SK-N-SH (cell line): ENCODE results near the gene STOML1. TPM values are rescaled to one million over a fixed set of nuclear protein-coding genes. Genes with fewer than 3 reads are reported as not detected.
"Not testable (repeated sequence)": the region's sequence is repeated elsewhere in the genome, so short reads cannot be mapped to it uniquely, and the experiment has no call there.

Source experiments
- CTCF ChIA-PET: fragments of 300-600, 350-600 bp; formaldehyde crosslinking; extraction: SDS; loops from one replicate; lab custom pipeline; 2021; lab: Yijun Ruan, JAX
- POLR2A ChIA-PET: fragments of 350-600 bp; sonication (Branson Sonifier 250); formaldehyde crosslinking; extraction: SDS; loops from one replicate; lab custom pipeline; 2020; ENCODE audit warnings: antibody characterized with exemption, inconsistent platforms; lab: Yijun Ruan, JAX
- DNase-seq: peaks from one replicate; pipeline ENCODE4 v3.0.0; 2012
- H2AFZ ChIP-seq: fragments of 200-600 bp; sonication (generic); 2 replicates; pipeline ENCODE4 v1.8.1; 2016; ENCODE audit warnings: antibody characterized with exemption, mild to moderate bottlenecking, low read depth
- H3F3A ChIP-seq: fragments of 200-600 bp; sonication (generic); replicated peaks from 2 replicates; pipeline ENCODE3; 2016; ENCODE audit warnings: antibody characterized with exemption, mild to moderate bottlenecking; ENCODE audit not compliant: insufficient read depth
- H3K27ac ChIP-seq, 2 experiments: fragments of 200-500 bp in 1 of 2; fragments of 200-600 bp in 1 of 2; sonication (Bioruptor generic) in 1 of 2; sonication (generic), shearing (Covaris generic) in 1 of 2; 2 replicates each; pipeline versions ENCODE4 v1.5.1 to v1.6.1; 2014 to 2016; ENCODE audit warnings: low read depth in 2 of 2, inconsistent platforms in 1 of 2, low read length in 1 of 2, mild to moderate bottlenecking in 1 of 2, mixed read lengths in 1 of 2
- H3K27me3 ChIP-seq: fragments of 200-600 bp; sonication (generic), shearing (Covaris generic); 2 replicates; pipeline ENCODE4 v1.6.1; 2016; ENCODE audit warnings: mixed run types; ENCODE audit not compliant: insufficient read depth
- H3K36me3 ChIP-seq, 2 experiments: fragments of 200-500 bp in 1 of 2; fragments of 200-600 bp in 1 of 2; sonication (Bioruptor generic) in 1 of 2; sonication (generic) in 1 of 2; replicated peaks in 1 of 2; 2 replicates each; pipeline versions ENCODE3 to v1.5.1; 2014 to 2016; ENCODE audit warnings: low read length in 1 of 2, mild to moderate bottlenecking in 1 of 2; ENCODE audit not compliant: insufficient read depth in 2 of 2, control insufficient read depth in 1 of 2
- H3K4me1 ChIP-seq, 2 experiments: fragments of 200-500 bp in 1 of 2; fragments of 200-600 bp in 1 of 2; sonication (Bioruptor generic) in 1 of 2; sonication (generic), shearing (Covaris generic) in 1 of 2; 2 replicates each; pipeline versions ENCODE4 v1.5.1 to v1.6.1; 2014 to 2016; ENCODE audit warnings: low read depth in 1 of 2, low read length in 1 of 2, mixed run types in 1 of 2; ENCODE audit not compliant: insufficient read depth in 2 of 2, control insufficient read depth in 1 of 2
- H3K4me2 ChIP-seq: fragments of 200-600 bp; sonication (generic), shearing (Covaris generic); 2 replicates; pipeline ENCODE4 v1.6.1; 2017; ENCODE audit warnings: mixed run types
- H3K4me3 ChIP-seq, 2 experiments: fragments of 200-500 bp in 1 of 2; fragments of 200-600 bp in 1 of 2; sonication (Bioruptor generic) in 1 of 2; sonication (generic), shearing (Covaris generic) in 1 of 2; 2 replicates each; pipeline versions ENCODE4 v1.5.1 to v1.8.1; 2014 to 2016; ENCODE audit warnings: low read depth in 2 of 2, inconsistent platforms in 1 of 2, low read length in 1 of 2, mild to moderate bottlenecking in 1 of 2, mixed read lengths in 1 of 2, moderate library complexity in 1 of 2
- H3K79me2 ChIP-seq: fragments of 200-600 bp; sonication (generic); 2 replicates; pipeline ENCODE4 v1.8.1; 2017; ENCODE audit warnings: mild to moderate bottlenecking; ENCODE audit not compliant: insufficient read depth
- H3K9ac ChIP-seq: fragments of 200-600 bp; sonication (generic); 2 replicates; pipeline ENCODE4 v1.6.1; 2017; ENCODE audit warnings: mixed run types
- H3K9me2 ChIP-seq: fragments of 200-600 bp; sonication (generic); 2 replicates; pipeline ENCODE4 v1.6.1; 2017; ENCODE audit warnings: mixed run types
- H3K9me3 ChIP-seq: fragments of 200-600 bp; sonication (generic); 2 replicates; pipeline ENCODE4 v1.6.1; 2017; ENCODE audit warnings: mixed run types, mild to moderate bottlenecking, moderate library complexity
- H4K20me1 ChIP-seq: fragments of 200-600 bp; sonication (generic); 2 replicates; pipeline ENCODE4 v1.6.1; 2017; ENCODE audit warnings: mild to moderate bottlenecking, mixed run types; ENCODE audit not compliant: insufficient read depth
- ELF1 ChIP-seq: IDR thresholded peaks from 2 replicates; pipeline ENCODE4 v1.4.0; 2012
- EP300 ChIP-seq, 2 experiments: IDR thresholded peaks; 2 replicates each; pipeline versions ENCODE4 v1.4.0 to v1.6.1; 2012; ENCODE audit warnings: borderline replicate concordance in 1 of 2, low read depth in 1 of 2, low read length in 1 of 2
- FOSL2 ChIP-seq: IDR thresholded peaks from 2 replicates; pipeline ENCODE4 v1.4.0; 2012; ENCODE audit warnings: low read depth, mild to moderate bottlenecking, moderate library complexity, borderline replicate concordance
- GABPA ChIP-seq: IDR thresholded peaks from 2 replicates; pipeline ENCODE4 v1.4.0; 2012; ENCODE audit warnings: low read depth, mild to moderate bottlenecking
- MXI1 ChIP-seq: IDR thresholded peaks from 2 replicates; pipeline ENCODE4 v1.6.1; 2012; ENCODE audit warnings: mild to moderate bottlenecking, low read depth, low read length, improper control_type of control experiment
- NRF1 ChIP-seq: IDR thresholded peaks from 2 replicates; pipeline ENCODE4 v1.6.1; 2012; ENCODE audit warnings: low read depth, mild to moderate bottlenecking, low read length
- RAD21 ChIP-seq: IDR thresholded peaks from 2 replicates; pipeline ENCODE4 v1.6.1; 2012; ENCODE audit warnings: mild to moderate bottlenecking, low read length
- RCOR1 ChIP-seq: fragments of 150-350 bp; IDR thresholded peaks from 2 replicates; pipeline ENCODE4 v1.6.1; 2017; ENCODE audit warnings: antibody characterized with exemption, low read length
- RFX5 ChIP-seq: IDR thresholded peaks from 2 replicates; pipeline ENCODE4 v1.6.1; 2012; ENCODE audit warnings: mild to moderate bottlenecking, improper control_type of control experiment, low read length
- SMC3 ChIP-seq: IDR thresholded peaks from 2 replicates; pipeline ENCODE4 v1.6.1; 2012; ENCODE audit warnings: low read depth, low read length, improper control_type of control experiment
- TAF1 ChIP-seq: IDR thresholded peaks from 2 replicates; pipeline ENCODE4 v1.6.1; 2012; ENCODE audit warnings: low read depth, mild to moderate bottlenecking, low read length, moderate library complexity, borderline replicate concordance
- TEAD4 ChIP-seq: IDR thresholded peaks from 2 replicates; pipeline ENCODE4 v1.4.0; 2012; ENCODE audit warnings: mild to moderate bottlenecking, borderline replicate concordance; ENCODE audit not compliant: insufficient read depth
- YY1 ChIP-seq: IDR thresholded peaks from 2 replicates; pipeline ENCODE4 v1.4.0; 2012; ENCODE audit warnings: low read depth, mild to moderate bottlenecking
- WGBS: methylation state at CpG from one replicate; pipeline ENCODE4 v1.1.6; 2017; ENCODE audit warnings: low lambda C conversion rate; 5-methylcytosine and 5-hydroxymethylcytosine counted together
- polyA plus RNA-seq, 3 experiments: library from polyadenylated mRNA; depleted of rRNA; stranded (reverse); fragments of >200 nt; gene quantifications; 2 replicates each; pipeline ENCODE4 v1.2.3, GENCODE V29; 2012
- TF ChIP-seq, protein P1 (sequence below): fragments of 150-350 bp; IDR thresholded peaks from 2 replicates; pipeline ENCODE4 v1.6.1; 2016; ENCODE audit warnings: mild to moderate bottlenecking, low read depth, low read length
- TF ChIP-seq, protein P2 (sequence below): fragments of 150-350 bp; IDR thresholded peaks from 2 replicates; pipeline ENCODE4 v1.6.1; 2017; ENCODE audit warnings: antibody characterized with exemption, low read length, low read depth, borderline replicate concordance
- TF ChIP-seq, protein P3 (sequence below): IDR thresholded peaks from 2 replicates; pipeline ENCODE4 v1.4.0; 2012; ENCODE audit warnings: low read depth
- TF ChIP-seq, protein P4 (sequence below): IDR thresholded peaks from 2 replicates; pipeline ENCODE4; 2012

The STOML1 gene
- polyA plus RNA-seq, 1 of the 3 experiments (the other 2 are of a cell fraction), result 20.4 TPM

DNA sequence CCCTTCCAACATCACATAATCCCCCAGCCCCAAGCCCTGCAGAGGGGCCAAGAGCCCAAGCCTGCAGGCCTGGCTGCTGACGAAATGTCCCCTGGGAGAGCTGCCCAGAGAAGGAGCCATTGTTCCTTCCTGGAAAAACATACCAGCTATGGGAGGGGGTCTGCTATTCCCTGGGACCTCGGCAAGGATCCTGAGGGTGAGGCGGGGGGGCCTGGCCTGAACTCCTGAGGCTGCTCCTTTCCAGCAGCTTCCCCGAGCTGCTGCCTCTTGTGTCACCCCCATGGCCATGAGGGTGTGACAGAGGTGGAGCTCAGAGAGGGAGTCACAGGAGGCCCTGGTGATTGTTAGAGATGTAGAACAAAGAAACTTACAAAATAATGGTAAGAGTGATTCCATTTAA, 53.0 kb downstream of the STOML1 start:
- no peaks in the 10 kb centered on the region for H3K9me2 ChIP-seq
- 90% methylated on average over 4 of the region's 4 CpGs for WGBS
- POLR2A ChIA-PET, result no interaction called here
- H3F3A ChIP-seq, result peaks cover 34% of the 10 kb centered on the region
- no peaks in the 10 kb centered on the region for H3K27me3 ChIP-seq
- H3K36me3 ChIP-seq, result no peaks in the 10 kb centered on the region
- H3K27ac ChIP-seq, result peak overlapping the region; percentile 85 to 91
- H3K4me1 ChIP-seq, result peaks cover 57 to 78% of the 10 kb centered on the region in 2 experiments
- H3K9me3 ChIP-seq, result no peaks in the 10 kb centered on the region
- TF ChIP-seq RAD21 (no peak), YY1 (no peak), RCOR1 (no peak), RFX5 (no peak), FOSL2 (no peak), MXI1 (no peak), ELF1 (no peak)
- TF ChIP-seq, protein P1, sequence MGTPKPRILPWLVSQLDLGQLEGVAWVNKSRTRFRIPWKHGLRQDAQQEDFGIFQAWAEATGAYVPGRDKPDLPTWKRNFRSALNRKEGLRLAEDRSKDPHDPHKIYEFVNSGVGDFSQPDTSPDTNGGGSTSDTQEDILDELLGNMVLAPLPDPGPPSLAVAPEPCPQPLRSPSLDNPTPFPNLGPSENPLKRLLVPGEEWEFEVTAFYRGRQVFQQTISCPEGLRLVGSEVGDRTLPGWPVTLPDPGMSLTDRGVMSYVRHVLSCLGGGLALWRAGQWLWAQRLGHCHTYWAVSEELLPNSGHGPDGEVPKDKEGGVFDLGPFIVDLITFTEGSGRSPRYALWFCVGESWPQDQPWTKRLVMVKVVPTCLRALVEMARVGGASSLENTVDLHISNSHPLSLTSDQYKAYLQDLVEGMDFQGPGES, result no peak
- TF ChIP-seq, all 33 proteins: peak for 0
- Histone ChIP-seq H4K20me1 (no peaks in the 10 kb centered on the region), H3K79me2 (peaks cover 15% of the 10 kb centered on the region; the same call in 1 of the 2 replicates), H2AFZ (no peak overlapping the region), H3K9ac (no peak overlapping the region), H3K4me3 (no peak overlapping the region), H3K4me2 (0 out of 2 replicates have a peak overlapping the region, but pooled peaks have one; percentile 60)
- CTCF ChIA-PET, result interaction anchor here (0.6 to 3.2 kb wide), 7 partner anchors 10 to 65 kb away, joined by 3 to 8 read pairs (median 3); no protein-coding TSS in a partner anchor
- DNase-seq, result no peak

DNA sequence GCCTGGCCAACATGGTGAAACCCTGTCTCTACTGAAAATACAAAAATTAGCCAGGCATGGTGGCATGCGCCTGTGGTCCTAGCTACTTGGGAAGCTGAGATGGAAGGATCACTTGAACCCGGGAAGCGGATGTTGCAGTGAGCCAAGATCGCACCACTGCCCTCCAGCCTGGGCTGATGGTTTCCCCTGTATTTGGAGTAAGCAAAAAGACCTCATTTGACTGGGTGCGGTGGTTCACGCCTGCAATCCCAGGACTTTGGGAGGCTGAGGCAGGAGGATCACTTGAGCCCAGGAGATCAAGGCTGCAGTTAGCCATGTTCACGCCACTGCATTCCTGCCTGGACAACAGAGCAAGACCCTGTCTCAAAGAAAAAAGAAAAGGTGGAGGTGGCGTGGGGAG, 53.6 kb downstream of the STOML1 start:
- Histone ChIP-seq H3K4me1 (peaks cover 60 to 76% of the 10 kb centered on the region in 2 experiments), H3K79me2 (peaks cover 15% of the 10 kb centered on the region), H3F3A (peaks cover 34% of the 10 kb centered on the region)
- DNase-seq, H3K27ac ChIP-seq, H3K36me3 ChIP-seq, H3K9me3 ChIP-seq, H4K20me1 ChIP-seq, H3K9me2 ChIP-seq, POLR2A ChIA-PET, H3K9ac ChIP-seq, H3K27me3 ChIP-seq, H3K4me2 ChIP-seq, H3K4me3 ChIP-seq, H2AFZ ChIP-seq: not testable (repeated sequence)
- 96% methylated on average over 8 of the region's 8 CpGs for WGBS
- CTCF ChIA-PET, result interaction anchor here (1.0 to 3.2 kb wide), 4 partner anchors 10 to 115 kb away, joined by 3 to 8 read pairs (median 3); no protein-coding TSS in a partner anchor

DNA sequence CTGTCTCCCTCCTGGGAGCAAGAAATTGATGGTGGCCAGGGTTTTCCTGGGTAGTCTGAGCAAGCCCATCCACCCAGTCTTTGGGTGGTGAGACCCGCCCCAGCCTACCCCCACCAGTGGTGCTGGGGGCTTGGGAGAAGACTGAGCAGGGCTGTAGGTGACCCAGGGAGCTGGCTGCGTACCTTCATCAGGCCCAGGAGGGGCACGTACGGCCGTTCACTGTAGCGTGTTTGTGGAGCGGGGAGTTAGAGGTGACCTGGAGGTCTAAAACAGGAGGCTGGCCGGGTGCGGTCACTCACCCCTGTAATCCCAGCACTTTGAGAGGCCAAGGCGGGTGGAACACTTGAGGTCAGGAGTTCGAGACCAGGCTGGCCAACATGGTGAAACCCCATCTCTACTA, 54.4 kb downstream of the STOML1 start:
- peaks cover 19% of the 10 kb centered on the region for H3K79me2 ChIP-seq
- ChIA-PET POLR2A (no interaction called here), CTCF (interaction anchor here (0.8 to 3.3 kb wide), 7 partner anchors 8 to 383 kb away, joined by 3 to 12 read pairs (median 4); no protein-coding TSS in a partner anchor)
- H3F3A ChIP-seq, result peaks cover 35% of the 10 kb centered on the region
- H3K9me3 ChIP-seq, result no peaks in the 10 kb centered on the region
- H3K4me2 ChIP-seq, result no peak overlapping the region
- 98% methylated on average over 9 of the region's 11 CpGs for WGBS
- DNase-seq, result no peak
- no peak overlapping the region for H3K9ac ChIP-seq
- H4K20me1 ChIP-seq, result no peaks in the 10 kb centered on the region
- no peaks in the 10 kb centered on the region for H3K27me3 ChIP-seq
- no peak overlapping the region for H3K27ac ChIP-seq
- H3K9me2 ChIP-seq, result no peaks in the 10 kb centered on the region
- H3K36me3 ChIP-seq, result no peaks in the 10 kb centered on the region
- H3K4me3 ChIP-seq, result no peak overlapping the region
- H3K4me1 ChIP-seq, result peaks cover 68 to 69% of the 10 kb centered on the region in 2 experiments
- H2AFZ ChIP-seq, result no peak overlapping the region
- TF ChIP-seq EP300 (IDR thresholded peaks at IDR 0.05; ENCODE audit: borderline replicate concordance in 1 of 2, low read depth in 1 of 2, low read length in 1 of 2), result no peak
- TF ChIP-seq, protein P2, sequence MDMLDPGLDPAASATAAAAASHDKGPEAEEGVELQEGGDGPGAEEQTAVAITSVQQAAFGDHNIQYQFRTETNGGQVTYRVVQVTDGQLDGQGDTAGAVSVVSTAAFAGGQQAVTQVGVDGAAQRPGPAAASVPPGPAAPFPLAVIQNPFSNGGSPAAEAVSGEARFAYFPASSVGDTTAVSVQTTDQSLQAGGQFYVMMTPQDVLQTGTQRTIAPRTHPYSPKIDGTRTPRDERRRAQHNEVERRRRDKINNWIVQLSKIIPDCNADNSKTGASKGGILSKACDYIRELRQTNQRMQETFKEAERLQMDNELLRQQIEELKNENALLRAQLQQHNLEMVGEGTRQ, result no peak
- TF ChIP-seq, protein P3, sequence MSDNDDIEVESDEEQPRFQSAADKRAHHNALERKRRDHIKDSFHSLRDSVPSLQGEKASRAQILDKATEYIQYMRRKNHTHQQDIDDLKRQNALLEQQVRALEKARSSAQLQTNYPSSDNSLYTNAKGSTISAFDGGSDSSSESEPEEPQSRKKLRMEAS, result no peak
- TF ChIP-seq ELF1, result no peak
- TF ChIP-seq NRF1, result no peak
- TF ChIP-seq, protein P4, sequence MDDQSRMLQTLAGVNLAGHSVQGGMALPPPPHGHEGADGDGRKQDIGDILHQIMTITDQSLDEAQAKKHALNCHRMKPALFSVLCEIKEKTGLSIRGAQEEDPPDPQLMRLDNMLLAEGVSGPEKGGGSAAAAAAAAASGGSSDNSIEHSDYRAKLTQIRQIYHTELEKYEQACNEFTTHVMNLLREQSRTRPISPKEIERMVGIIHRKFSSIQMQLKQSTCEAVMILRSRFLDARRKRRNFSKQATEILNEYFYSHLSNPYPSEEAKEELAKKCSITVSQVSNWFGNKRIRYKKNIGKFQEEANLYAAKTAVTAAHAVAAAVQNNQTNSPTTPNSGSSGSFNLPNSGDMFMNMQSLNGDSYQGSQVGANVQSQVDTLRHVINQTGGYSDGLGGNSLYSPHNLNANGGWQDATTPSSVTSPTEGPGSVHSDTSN, result no peak
- no peak for TF ChIP-seq TAF1
- no peak for TF ChIP-seq SMC3
- TF ChIP-seq MXI1, result no peak
- TF ChIP-seq RAD21, result no peak
- no peak for TF ChIP-seq TEAD4
- TF ChIP-seq, protein P1, result no peak
- TF ChIP-seq GABPA, result no peak
- no peak for TF ChIP-seq FOSL2
- TF ChIP-seq YY1, result no peak
